ENCODE results near the gene ADAM8. TPM values are rescaled to one million over a fixed set of nuclear protein-coding genes. Genes with fewer than 3 reads are reported as not detected.
"Not testable (repeated sequence)": the region's sequence is repeated elsewhere in the genome, so short reads cannot be mapped to it uniquely, and the experiment has no call there.

Gene ADAM8
- total RNA-seq, 2 donors from 2014 or later = 83.7 to 336 TPM

DNA sequence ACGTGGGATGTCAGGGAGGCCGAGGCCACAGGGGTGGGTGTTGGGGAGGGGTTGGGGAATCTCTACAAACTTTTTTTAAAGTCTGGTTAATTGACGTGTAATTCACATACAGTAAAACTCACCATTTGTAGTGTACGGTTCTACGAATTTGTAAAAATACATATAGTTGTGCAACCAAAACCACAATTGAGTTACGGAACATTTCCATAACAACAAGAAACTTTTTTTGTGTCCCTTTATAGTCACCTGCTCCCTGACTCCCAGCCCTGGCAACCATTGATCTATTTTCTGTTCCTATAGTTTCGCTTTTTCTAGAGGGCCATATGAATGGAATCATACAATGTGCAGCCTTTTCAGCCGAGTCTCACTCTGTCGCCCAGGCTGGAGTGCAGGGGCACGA lies 41.9 kb downstream of the ADAM8 start:
- peaks cover 22% of the 10 kb centered on the region for H3K27me3 Mint-ChIP-seq
- H3K4me3 Mint-ChIP-seq = peak overlapping the region; percentile 55
- not testable (repeated sequence) for H3K4me1 Mint-ChIP-seq; H3K36me3 Mint-ChIP-seq (ENCODE audit: low read depth); H3K9me3 Mint-ChIP-seq; H3K27ac Mint-ChIP-seq
- ATAC-seq (replicated peaks) = peak; percentile 38

DNA sequence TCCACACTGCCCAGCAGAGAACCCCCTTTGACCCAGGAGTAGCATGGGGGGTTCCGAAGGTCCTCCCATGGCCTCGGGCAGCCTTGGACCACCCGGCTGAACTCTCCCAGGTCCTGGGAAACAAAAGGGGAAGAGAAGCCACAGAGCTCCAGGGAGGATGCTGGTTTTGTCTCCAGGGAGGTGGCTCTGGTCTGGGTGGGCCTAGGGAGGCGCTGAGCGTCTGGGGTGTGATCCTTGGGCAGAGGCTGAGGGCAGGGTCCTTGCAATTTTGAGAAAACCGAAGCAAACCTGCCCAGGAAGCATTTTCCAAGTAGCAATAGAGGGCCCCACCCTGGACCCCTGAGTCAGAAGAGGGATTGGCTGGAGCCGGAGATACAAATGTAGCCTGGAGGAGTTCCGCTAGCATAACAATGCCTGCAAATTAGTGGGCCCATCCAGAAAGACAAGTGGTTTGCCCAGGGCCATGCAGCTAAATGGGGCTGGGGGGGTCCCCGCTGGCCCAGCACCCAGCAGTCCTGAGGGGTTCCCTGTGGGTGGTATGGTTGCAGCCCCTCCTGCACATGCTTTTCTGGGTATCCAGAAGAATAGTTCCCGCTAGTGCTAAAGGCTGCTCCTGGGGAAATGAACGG lies 44.6 kb downstream of the ADAM8 start:
- no peak for ATAC-seq (replicated peaks)
- Mint-ChIP-seq H3K27ac (no peak overlapping the region), H3K4me1 (no peaks in the 10 kb centered on the region), H3K4me3 (no peak overlapping the region), H3K27me3 (peaks cover 29% of the 10 kb centered on the region), H3K36me3 (ENCODE audit: low read depth) (peaks cover 7% of the 10 kb centered on the region), H3K9me3 (no peaks in the 10 kb centered on the region)

DNA sequence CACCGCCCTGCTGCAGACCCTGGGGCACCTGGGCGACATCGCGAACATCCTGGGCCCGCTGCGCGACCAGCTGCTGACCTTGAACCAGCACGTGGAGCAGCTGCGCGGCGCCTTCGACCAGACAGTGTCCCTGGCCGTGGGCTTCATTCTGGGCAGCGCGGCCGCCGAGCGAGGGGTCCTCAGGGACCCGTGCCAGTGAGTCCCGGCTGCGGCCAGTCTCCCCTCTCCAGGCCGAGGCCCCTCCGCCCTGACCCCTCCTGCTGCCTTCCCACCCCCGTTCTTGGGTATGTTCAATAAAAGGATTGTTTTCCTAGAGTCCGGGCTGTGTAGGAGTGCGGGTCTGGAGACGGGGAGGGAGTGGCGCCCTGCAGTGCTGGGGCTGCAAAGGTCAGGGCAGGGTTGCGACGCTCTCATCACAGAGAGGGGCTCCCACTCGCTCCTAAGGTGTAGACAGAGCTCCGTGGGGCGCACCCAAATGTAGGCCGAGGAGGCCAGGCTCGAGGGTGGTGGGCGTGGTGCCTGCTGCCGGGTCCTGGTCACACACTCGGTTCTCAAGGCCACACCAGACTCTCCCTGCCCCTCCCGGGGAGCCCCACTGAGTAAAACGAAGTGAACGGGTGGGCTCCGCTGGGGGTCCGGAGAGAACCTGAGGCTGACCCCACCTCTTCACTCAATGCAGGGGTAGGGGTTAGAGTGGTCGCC lies 45.3 kb downstream of the ADAM8 start:
- Mint-ChIP-seq H3K9me3 (no peaks in the 10 kb centered on the region), H3K4me3 (peak overlapping the region; percentile 32), H3K27me3 (peaks cover 31% of the 10 kb centered on the region), H3K4me1 (peaks cover under 1% of the 10 kb centered on the region), H3K36me3 (ENCODE audit: low read depth) (peaks cover 7% of the 10 kb centered on the region), H3K27ac (no peak overlapping the region)
- no peak for ATAC-seq (replicated peaks)

DNA sequence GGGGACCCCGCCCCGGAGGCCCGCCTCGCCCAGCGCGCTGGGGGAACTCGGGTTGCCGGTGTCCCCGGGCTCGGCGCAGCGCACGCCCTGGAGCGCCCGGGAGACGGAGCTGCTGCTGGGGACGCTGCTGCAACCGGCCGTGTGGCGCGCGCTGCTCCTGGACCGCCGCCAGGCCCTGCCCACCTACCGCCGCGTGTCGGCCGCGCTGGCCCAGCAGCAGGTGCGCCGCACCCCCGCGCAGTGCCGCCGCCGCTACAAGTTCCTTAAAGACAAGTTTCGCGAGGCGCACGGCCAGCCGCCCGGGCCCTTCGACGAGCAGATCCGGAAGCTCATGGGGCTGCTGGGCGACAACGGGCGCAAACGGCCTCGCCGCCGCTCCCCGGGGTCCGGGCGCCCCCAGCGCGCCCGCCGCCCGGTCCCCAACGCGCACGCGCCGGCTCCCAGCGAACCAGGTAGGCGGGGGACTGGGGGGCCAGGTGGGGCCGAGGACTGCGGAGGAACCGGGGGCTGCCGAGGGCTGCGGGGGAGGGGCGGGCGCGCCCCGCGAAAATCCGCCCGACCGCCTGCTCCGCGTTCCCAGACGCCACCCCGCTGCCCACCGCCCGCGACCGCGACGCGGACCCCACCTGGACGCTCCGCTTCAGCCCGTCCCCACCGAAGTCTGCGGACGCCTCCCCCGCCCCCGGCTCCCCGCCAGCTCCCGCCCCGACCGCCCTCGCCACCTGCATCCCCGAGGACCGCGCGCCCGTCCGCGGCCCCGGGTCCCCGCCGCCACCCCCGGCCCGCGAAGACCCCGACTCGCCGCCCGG lies 46.1 kb downstream of the ADAM8 start:
- Mint-ChIP-seq H3K27me3 (peaks cover 28% of the 10 kb centered on the region), H3K4me1 (peaks cover 9% of the 10 kb centered on the region), H3K27ac (no peak overlapping the region), H3K4me3 (no peak overlapping the region), H3K36me3 (ENCODE audit: low read depth) (peaks cover 7% of the 10 kb centered on the region), H3K9me3 (no peaks in the 10 kb centered on the region)
- no peak for ATAC-seq (replicated peaks)

DNA sequence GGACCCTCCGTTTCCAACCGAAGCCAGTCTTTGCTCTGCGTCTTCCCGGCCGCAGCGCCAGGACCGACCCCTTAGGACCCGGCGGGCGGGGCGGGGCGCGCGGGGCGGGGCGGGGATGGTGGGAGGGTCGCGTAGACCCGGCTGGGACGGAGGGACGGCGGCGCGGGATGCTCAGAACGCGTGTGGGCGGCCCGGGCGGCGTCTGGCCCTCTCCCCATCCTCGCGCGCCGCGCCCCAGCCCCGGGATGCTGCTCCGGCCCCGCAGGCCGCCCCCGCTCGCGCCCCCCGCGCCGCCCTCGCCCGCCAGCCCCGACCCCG lies 46.7 kb downstream of the ADAM8 start, which contains the start of gene UTF1:
Gene UTF1, plus strand, starts transcription at position 174 of the 318 bp plus-strand sequence. Its CDS starts 72 bp downstream, at position 246.
- Mint-ChIP-seq H3K27me3 (peaks cover 28% of the 10 kb centered on the region), H3K9me3 (no peaks in the 10 kb centered on the region), H3K4me3 (peak within 1 kb of the TSS; percentile 57), H3K27ac (no peak within 1 kb of the TSS), H3K4me1 (peaks cover 9% of the 10 kb centered on the region), H3K36me3 (ENCODE audit: low read depth) (peaks cover 7% of the 10 kb centered on the region)
- no peak for ATAC-seq (replicated peaks)

DNA sequence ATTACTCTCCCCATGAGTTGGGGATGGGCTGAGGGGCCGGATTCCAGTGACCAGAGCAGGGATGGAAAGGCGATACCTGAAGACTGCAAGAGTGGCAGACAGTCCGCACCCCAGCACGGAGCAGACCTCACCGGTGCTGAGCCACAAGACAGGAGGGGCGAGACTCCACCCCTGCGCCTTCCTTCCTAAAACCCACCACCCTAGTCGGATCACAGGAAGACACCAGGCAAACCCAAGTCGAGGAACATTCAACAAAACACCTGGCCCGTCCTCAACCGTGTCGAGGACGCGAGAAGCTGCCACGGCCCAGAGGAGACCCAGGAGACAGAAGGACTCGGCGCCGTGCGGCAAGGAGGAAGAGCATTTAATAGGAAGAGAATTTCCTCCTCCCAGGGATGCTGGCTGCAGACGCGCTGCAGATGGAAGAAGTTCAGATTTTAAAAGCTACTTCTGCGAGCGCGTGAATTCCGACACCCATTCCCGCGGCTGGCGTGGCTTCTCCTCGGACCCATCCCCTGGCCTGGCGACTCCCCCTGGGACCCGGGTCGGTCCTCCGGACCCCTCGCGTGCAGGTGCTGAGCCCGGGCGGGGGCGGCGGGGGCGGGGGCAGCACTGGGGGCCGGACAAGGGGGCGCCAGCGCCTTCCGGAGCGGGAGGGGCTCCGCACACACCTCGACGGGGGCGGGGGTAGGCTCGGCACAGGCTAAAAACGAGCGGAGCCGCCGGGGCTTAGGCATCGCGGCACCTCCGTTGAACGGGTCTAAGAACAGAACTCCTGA lies 47.2 kb downstream of the ADAM8 start:
- no peak for ATAC-seq (replicated peaks)
- peak overlapping the region; percentile 57 for H3K4me3 Mint-ChIP-seq
- peaks cover 9% of the 10 kb centered on the region for H3K4me1 Mint-ChIP-seq
- peaks cover 7% of the 10 kb centered on the region for H3K36me3 Mint-ChIP-seq (ENCODE audit: low read depth)
- no peak overlapping the region for H3K27ac Mint-ChIP-seq
- peaks cover 28% of the 10 kb centered on the region for H3K27me3 Mint-ChIP-seq
- no peaks in the 10 kb centered on the region for H3K9me3 Mint-ChIP-seq

DNA sequence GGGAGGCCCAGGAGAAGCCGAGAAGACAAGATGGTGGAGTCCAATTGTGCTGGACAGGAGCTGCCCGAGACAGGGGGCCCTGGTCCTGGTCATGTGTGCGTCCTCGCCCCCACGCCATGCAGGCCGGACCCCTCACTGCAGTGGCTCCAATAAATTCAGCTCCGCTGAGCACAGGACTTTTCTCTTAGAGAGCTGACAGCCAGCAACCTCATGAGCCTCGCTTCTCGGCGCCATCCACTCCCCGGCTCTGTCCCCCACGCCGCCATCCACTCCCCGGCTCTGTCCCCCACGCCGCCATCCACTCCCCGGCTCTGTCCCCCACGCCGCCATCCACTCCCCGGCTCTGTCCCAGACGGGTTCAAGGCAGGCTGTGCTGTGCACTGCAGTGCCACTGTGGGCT lies 49.4 kb downstream of the ADAM8 start:
- no peak for ATAC-seq (replicated peaks)
- Mint-ChIP-seq H3K4me3 (no peak overlapping the region), H3K4me1 (peaks cover 9% of the 10 kb centered on the region), H3K27me3 (peaks cover 23% of the 10 kb centered on the region), H3K27ac (no peak overlapping the region), H3K36me3 (ENCODE audit: low read depth) (peaks cover 7% of the 10 kb centered on the region), H3K9me3 (no peaks in the 10 kb centered on the region)

DNA sequence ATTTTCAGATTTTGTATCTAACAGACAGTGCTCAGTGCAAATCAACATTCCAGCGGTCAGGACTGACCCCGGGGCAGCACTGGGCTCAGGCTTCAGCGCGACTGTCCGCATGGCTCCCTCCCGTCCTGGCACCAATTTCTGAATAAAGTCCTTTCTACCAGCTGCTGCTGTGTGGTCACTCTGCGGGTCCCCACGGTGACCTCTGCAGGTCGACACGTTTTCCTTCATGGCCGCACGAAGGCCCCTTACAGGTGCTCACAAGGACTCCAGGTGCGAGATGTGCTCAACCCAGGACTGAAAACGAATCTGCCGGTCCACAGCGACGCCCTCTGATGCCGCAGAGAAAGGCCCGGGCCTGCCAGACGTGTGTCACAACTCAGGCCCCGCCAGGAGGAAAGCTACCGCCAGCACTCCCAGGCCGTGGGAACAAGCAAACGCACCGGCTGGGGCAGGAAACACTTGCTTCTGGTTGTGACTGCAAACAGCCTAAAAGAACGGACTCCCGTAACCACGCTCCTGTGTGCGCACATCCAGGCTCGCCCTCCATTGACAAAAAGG lies 50.3 kb downstream of the ADAM8 start:
- peak overlapping the region; percentile 79 for H3K4me3 Mint-ChIP-seq
- peaks cover 22% of the 10 kb centered on the region for H3K27me3 Mint-ChIP-seq
- peaks cover 7% of the 10 kb centered on the region for H3K36me3 Mint-ChIP-seq (ENCODE audit: low read depth)
- H3K4me1 Mint-ChIP-seq = peaks cover 9% of the 10 kb centered on the region
- peak overlapping the region; percentile 48 for H3K27ac Mint-ChIP-seq
- ATAC-seq (replicated peaks) = peak; percentile 67
- no peaks in the 10 kb centered on the region for H3K9me3 Mint-ChIP-seq

DNA sequence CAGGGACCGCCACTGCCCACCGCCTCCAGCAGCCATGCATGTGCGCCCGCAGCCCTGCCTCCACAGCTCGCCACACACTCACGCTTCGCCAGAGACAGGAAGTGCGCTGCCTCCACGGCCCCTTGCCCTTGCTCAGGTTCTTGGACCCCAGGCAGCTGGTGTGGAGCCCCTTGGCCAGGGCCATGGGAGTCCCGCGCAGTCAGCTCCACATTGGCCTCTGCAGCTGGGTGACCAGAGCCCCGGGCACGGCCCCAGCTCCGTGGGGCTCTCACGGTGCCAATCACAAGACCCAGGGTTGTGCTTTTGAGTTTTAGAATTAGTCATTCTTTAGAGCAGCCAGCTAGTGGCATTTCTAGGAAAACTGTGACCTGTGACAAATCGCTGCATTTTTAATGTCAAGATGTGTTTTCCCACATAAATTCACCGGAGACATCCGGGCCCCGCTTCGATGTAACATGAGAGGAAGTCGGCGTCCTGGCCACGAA lies 50.9 kb downstream of the ADAM8 start:
- ATAC-seq (replicated peaks) = peak; percentile 88

DNA sequence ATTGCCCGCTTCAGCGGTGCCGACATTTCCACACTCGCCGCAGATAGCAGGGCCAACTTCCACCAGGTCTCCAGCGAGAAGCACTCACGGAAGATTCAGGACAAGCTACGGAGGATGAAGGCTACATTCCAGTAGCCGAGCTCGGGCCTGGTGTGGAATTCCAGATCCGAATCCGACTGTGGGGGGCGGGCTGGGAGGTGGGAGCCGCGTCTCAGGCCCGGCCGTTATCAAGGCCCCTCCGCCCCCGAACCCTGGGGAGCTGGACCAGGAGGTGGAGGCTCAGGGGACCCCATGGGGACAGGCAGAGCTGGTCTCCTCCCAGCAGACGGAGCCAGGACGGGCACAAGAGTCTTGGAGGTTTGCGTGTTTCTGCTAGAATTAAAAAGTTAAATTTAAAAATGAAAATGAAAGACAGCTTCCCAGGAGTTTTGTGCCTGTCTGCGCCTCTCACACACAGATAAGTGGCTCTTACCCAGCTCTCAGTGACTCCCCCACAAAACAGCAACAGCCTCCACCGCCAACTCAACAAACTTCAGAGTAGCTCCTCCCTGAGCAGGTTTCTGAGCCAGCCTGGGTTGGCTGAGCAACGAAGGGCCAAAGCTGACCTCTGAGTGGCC lies 51.8 kb downstream of the ADAM8 start:
- H3K36me3 Mint-ChIP-seq (ENCODE audit: low read depth) = peaks cover 7% of the 10 kb centered on the region
- H3K4me1 Mint-ChIP-seq = peaks cover 9% of the 10 kb centered on the region
- peaks cover 27% of the 10 kb centered on the region for H3K27me3 Mint-ChIP-seq
- peak overlapping the region; percentile 79 for H3K4me3 Mint-ChIP-seq
- no peaks in the 10 kb centered on the region for H3K9me3 Mint-ChIP-seq
- no peak for ATAC-seq (replicated peaks)
- H3K27ac Mint-ChIP-seq = no peak overlapping the region

More for the DNA sequence above, 50.9 kb downstream of the ADAM8 start:
- Mint-ChIP-seq H3K27me3 (peaks cover 27% of the 10 kb centered on the region), H3K27ac (peak overlapping the region; percentile 48), H3K9me3 (no peaks in the 10 kb centered on the region), H3K36me3 (ENCODE audit: low read depth) (peaks cover 7% of the 10 kb centered on the region), H3K4me3 (peak overlapping the region; percentile 79), H3K4me1 (peaks cover 9% of the 10 kb centered on the region)

DNA sequence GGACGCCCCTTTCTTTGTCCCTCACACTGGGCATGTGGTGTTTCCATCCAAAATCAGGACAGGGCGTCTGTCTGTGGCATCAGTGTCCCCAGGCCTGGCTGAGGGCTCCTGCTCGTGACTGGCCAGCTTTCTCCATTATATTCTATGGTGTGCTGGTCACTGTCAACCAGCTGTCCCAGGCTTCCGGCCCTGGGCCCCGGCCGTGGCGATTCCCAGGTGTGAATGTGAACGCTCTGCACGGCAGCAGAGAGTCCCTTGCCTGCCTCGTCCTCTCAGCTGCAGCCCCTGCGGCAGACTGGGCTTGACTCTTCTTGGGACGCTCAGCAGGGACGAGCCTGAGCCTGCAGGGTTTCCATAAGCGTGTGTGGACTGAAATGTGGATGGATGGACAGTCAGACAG lies 52.6 kb downstream of the ADAM8 start:
- no peak overlapping the region for H3K27ac Mint-ChIP-seq
- H3K36me3 Mint-ChIP-seq (ENCODE audit: low read depth) = peaks cover 2% of the 10 kb centered on the region
- H3K27me3 Mint-ChIP-seq = peaks cover 23% of the 10 kb centered on the region
- H3K9me3 Mint-ChIP-seq = no peaks in the 10 kb centered on the region
- no peak for ATAC-seq (replicated peaks)
- H3K4me1 Mint-ChIP-seq = peaks cover 9% of the 10 kb centered on the region
- no peak overlapping the region for H3K4me3 Mint-ChIP-seq

DNA sequence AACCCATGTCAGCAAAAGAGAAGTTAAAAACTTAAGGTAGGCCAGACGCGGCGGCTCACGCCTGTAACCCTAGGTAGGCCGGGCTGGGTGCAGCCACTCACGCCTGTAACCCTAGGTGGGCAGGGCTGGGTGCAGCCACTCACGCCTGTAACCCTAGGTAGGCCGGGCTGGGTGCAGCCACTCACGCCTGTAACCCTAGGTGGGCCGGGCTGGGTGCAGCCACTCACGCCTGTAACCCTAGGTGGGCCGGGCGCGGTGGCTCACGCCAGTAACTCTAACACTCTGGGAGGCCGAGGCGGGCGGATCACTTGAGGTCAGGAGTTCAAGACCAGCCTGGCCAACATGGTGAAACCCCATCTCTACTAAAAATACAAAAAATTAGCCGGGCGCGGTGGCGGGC lies 54.9 kb downstream of the ADAM8 start:
- not testable (repeated sequence) for H3K36me3 Mint-ChIP-seq (ENCODE audit: low read depth); H3K4me3 Mint-ChIP-seq; H3K4me1 Mint-ChIP-seq

DNA sequence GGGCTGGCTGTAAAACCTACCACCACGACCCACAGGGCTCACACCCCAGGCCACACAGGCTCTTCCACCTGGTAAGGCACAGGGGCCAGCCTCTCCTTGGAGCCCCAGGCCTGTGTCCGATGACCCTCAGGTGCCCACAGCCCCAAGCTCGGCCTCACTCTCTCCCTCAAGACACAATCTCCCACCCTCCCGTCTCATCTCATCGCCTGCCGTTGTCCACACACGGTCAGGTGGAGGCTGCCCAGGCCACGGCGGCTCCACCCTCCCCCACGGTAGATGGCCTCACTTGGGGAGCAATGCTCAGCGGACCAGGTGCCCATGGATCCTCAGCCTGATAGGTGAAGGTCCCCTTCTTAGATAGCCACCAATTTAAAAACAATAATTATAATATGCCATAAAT lies 55.3 kb downstream of the ADAM8 start:
- H3K27me3 Mint-ChIP-seq = peaks cover 14% of the 10 kb centered on the region
- H3K4me3 Mint-ChIP-seq = no peak overlapping the region
- no peak for ATAC-seq (replicated peaks)
- no peak overlapping the region for H3K27ac Mint-ChIP-seq
- no peaks in the 10 kb centered on the region for H3K36me3 Mint-ChIP-seq (ENCODE audit: low read depth)
- peaks cover 7% of the 10 kb centered on the region for H3K4me1 Mint-ChIP-seq
- no peaks in the 10 kb centered on the region for H3K9me3 Mint-ChIP-seq

More for the DNA sequence above, 54.9 kb downstream of the ADAM8 start:
- ATAC-seq (replicated peaks); H3K9me3 Mint-ChIP-seq; H3K27ac Mint-ChIP-seq: not testable (repeated sequence)
- peaks cover 12% of the 10 kb centered on the region for H3K27me3 Mint-ChIP-seq
